GM10248 (cell line): Measurements from ENCODE around the gene ENOX1.

Experiments
- CTCF ChIA-PET: fragments of 300-600 bp; sonication (Branson Sonifier 250); formaldehyde crosslinking; extraction: SDS; loops from one replicate; lab custom pipeline; 2021; ENCODE audit warnings: antibody characterized with exemption; lab: Yijun Ruan, JAX
- POLR2A ChIA-PET: fragments of 350-650 bp; sonication (Branson Sonifier 250); formaldehyde crosslinking; extraction: SDS; loops from one replicate; lab custom pipeline; 2020; ENCODE audit warnings: antibody characterized with exemption; lab: Yijun Ruan, JAX
- DNase-seq: peaks from one replicate; pipeline ENCODE4 v3.0.0; 2012; ENCODE audit errors: extremely low spot score
- TF ChIP-seq, protein P1 (sequence below): IDR thresholded peaks from 2 replicates; pipeline ENCODE4 v1.5.1; 2012; ENCODE audit warnings: mild to moderate bottlenecking, low read depth; ENCODE audit errors: extremely low read depth, missing control alignments, control extremely low read depth

The ENOX1 gene

DNA sequence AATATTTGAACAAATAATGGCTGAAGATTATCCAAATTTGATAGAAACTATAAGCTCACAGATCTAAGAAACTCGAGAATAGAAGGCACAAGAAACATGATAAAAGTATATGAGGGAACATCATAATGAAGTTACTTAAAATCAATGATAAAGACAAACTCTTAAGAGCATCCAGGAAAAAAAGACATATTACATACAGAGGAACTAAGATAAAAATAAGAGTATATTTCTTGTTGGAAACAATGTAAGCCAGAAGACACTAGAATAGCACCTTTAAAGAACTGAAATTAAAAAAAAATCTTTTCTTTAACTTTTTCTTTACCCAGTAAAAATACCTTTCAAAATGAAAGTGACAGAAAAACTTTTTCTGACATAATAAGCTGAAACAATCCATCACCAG is 407.0 kb downstream of the ENOX1 start:
- no peak for DNase-seq
- TF ChIP-seq, protein P1, sequence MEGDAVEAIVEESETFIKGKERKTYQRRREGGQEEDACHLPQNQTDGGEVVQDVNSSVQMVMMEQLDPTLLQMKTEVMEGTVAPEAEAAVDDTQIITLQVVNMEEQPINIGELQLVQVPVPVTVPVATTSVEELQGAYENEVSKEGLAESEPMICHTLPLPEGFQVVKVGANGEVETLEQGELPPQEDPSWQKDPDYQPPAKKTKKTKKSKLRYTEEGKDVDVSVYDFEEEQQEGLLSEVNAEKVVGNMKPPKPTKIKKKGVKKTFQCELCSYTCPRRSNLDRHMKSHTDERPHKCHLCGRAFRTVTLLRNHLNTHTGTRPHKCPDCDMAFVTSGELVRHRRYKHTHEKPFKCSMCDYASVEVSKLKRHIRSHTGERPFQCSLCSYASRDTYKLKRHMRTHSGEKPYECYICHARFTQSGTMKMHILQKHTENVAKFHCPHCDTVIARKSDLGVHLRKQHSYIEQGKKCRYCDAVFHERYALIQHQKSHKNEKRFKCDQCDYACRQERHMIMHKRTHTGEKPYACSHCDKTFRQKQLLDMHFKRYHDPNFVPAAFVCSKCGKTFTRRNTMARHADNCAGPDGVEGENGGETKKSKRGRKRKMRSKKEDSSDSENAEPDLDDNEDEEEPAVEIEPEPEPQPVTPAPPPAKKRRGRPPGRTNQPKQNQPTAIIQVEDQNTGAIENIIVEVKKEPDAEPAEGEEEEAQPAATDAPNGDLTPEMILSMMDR, result no peak
- ChIA-PET CTCF (no interaction called here), POLR2A (no interaction called here)

DNA sequence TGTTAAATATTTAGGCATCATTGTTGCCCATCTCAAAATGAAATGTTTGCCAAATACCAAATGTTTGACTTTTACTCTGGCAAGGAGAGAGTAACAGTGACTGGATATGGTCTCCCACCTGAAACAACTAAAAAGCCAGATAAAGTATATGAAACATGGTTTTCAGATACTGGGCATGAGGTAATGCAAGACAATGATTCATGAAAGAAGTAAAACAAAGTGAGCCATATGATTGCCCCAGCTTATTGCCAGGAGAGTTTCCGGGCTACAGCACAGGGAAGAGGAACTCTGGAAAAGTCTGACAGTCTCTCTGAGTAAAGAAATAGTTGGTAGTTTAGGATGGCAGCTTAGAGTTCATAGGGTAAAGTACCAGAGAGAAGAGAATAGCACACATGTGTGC is 408.8 kb downstream of the ENOX1 start:
- ChIA-PET CTCF (interaction anchor here (1.1 kb wide), 1 partner anchor 42 kb away, joined by 3 read pairs; no protein-coding TSS in a partner anchor), POLR2A (no interaction called here)
- TF ChIP-seq, protein P1, result no peak
- no peak for DNase-seq

DNA sequence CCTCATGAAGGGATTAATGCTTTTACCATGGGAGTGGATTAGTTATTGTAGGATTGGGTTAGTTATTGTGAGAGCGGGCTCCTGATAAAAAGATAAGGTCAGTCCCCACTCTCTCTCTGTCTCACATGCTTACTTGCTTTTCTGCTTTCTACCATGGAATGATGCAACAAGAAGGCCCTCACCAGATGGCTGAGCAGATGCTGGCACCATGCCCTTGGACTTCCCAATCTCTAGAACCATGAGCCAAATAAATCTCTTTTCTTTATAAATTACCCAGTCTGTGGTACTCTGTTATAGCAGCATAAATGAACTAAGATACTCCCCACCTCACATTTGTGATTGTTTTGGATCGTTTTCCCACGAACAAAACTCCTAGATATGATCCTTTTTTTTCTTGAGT is 409.6 kb downstream of the ENOX1 start:
- no peak for DNase-seq
- ChIA-PET CTCF (no interaction called here), POLR2A (no interaction called here)
- TF ChIP-seq, protein P1, result no peak

DNA sequence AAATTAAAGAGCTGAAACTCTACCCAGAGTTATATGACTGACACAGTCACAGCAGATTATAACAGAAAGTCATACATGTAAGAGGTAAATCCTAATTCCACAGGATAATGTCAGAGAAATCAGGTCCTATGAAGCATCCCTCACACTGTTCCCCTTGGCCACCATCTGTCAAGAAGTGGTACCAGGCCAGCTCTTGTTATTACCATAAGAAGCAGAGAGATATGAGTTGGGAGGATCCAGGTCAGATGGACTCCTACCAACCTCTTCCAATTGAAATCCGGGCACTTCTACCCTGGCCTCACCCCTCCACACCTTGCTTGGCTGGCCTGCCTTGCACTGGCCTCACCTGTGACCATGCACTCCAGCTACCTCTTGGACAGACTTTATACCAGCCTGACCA is 410.2 kb downstream of the ENOX1 start:
- no peak for DNase-seq
- CTCF ChIA-PET, result no interaction called here
- POLR2A ChIA-PET, result no interaction called here
- TF ChIP-seq, protein P1, result no peak

DNA sequence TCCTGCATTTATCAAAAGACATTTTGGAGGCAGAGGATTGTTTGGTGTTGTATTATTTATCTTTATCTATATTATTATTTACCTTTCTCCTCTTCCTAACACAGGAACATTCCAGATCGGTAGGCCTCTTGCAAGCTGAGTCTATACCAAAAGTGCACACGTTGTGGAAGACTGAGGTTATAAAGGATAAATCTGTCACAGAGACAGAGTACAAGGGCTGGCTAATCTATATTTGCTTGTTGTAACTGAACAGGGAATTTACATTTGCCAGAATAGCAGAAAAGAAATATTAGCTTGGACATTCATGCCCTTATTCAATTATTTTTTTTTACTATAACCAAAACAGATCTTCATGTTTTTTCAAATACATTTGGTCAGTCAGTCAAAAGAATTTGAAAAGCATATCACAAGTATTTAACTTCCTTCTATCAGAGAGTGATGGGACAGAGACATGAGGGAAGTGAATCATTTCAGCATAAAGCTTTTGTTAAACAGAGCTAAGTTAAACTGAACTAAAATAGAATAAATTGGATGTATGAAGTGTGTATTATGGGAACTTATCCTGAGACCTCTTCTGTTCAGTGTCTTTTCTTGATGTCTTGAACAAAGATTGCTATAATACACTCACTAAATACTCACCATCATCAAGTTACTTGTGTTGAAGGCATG is 410.8 kb downstream of the ENOX1 start:
- TF ChIP-seq, protein P1, result no peak
- no peak for DNase-seq
- ChIA-PET POLR2A (no interaction called here), CTCF (no interaction called here)

DNA sequence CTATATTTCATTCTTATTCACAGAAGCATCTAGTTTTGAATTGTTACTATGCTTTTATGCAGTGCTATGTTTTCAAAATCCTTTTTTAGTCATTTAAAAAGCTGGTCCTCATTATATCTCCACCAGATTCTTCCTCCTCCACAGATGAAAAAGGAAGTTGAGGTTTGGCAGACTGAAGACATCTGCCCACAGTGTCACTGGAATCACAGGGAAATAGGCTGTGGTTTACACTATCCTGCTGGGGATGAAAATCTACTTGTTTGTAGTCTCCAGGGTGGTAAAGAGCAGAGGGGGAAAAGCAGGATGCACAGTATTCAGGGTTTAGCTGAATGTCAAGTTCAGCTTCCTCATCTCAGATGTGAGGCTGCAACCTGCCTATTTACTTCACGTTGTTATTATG is 412.2 kb downstream of the ENOX1 start:
- CTCF ChIA-PET, result interaction anchor here (1.1 kb wide), 1 partner anchor 17 kb away, joined by 3 read pairs; no protein-coding TSS in a partner anchor
- TF ChIP-seq, protein P1, result no peak
- DNase-seq, result no peak
- POLR2A ChIA-PET, result no interaction called here

DNA sequence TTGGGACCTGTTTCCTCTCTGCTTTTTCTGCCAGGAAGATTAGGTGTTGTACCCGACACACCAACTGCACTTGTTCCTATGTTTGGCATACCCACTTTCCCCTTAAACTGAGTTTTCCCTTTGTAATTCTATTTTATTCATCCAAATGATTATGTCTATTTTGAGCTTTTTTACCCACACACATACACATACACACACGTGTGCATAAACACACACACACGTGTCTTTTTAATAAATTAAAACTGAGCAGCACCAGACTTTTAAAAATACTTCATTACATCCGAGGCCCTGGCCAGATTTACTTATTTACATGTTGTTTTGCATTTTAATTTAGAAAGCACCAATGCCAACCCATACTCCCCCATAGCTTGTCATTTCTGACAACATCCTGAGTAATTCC is 413.4 kb downstream of the ENOX1 start:
- ChIA-PET CTCF (no interaction called here), POLR2A (no interaction called here)
- no peak for DNase-seq
- TF ChIP-seq, protein P1, result no peak
